Tibial artery (tissue), 4 donors: ENCODE data around the gene CALHM1.

ENCODE experiments used
- DNase-seq, 2 donors: peaks; one replicate each; pipeline ENCODE4 v3.0.0-alpha.2; 2019
- H3K27ac ChIP-seq, 2 donors: fragments of 200-600 bp; sonication (generic) in 1 of 2; 1 replicate in 1 of 2; 2 replicates in 1 of 2; pipeline ENCODE4 v1.5.1; 2018 to 2019; ENCODE audit warnings: mild to moderate bottlenecking in 1 of 2
- H3K27me3 ChIP-seq, 2 donors: fragments of 200-600 bp; sonication (generic) in 1 of 2; one replicate each; pipeline versions ENCODE4 v1.5.1 to v1.6.0; 2016 to 2019
- H3K36me3 ChIP-seq, 3 donors: fragments of 200-600 bp; sonication (generic) in 2 of 3; one replicate each; pipeline ENCODE4 v1.5.1; 2016 to 2019; ENCODE audit warnings: mild to moderate bottlenecking in 2 of 3
- H3K4me1 ChIP-seq, 4 donors: fragments of 200-600 bp; sonication (generic) in 2 of 4; 1 replicate in 3 of 4; 2 replicates in 1 of 4; pipeline ENCODE4 v1.5.1; 2016 to 2019
- H3K4me3 ChIP-seq, 2 donors: fragments of 200-600 bp; sonication (generic) in 1 of 2; 1 replicate in 1 of 2; 2 replicates in 1 of 2; pipeline ENCODE4 v1.5.1; 2018 to 2019; ENCODE audit warnings: mild to moderate bottlenecking in 2 of 2
- H3K9me3 ChIP-seq, 3 donors: fragments of 200-600 bp; sonication (generic) in 1 of 3; one replicate each; pipeline ENCODE4 v1.5.1; 2016 to 2019
- CTCF ChIP-seq, 2 experiments: fragments of 200-600 bp in 1 of 2; fragments of 450-650 bp in 1 of 2; IDR thresholded peaks; one replicate each; pipeline ENCODE4 v1.5.1; 2017 to 2019; ENCODE audit warnings: antibody characterized with exemption in 2 of 2, mild to moderate bottlenecking in 1 of 2, moderate library complexity in 1 of 2
- intact Hi-C: fragments of 100-400 bp; cut with DNase I; formaldehyde crosslinking; loops from one replicate; pipeline ENCODE4 v1.15.0; 2023; ENCODE audit warnings: low total_unique reads

The CALHM1 gene

DNA sequence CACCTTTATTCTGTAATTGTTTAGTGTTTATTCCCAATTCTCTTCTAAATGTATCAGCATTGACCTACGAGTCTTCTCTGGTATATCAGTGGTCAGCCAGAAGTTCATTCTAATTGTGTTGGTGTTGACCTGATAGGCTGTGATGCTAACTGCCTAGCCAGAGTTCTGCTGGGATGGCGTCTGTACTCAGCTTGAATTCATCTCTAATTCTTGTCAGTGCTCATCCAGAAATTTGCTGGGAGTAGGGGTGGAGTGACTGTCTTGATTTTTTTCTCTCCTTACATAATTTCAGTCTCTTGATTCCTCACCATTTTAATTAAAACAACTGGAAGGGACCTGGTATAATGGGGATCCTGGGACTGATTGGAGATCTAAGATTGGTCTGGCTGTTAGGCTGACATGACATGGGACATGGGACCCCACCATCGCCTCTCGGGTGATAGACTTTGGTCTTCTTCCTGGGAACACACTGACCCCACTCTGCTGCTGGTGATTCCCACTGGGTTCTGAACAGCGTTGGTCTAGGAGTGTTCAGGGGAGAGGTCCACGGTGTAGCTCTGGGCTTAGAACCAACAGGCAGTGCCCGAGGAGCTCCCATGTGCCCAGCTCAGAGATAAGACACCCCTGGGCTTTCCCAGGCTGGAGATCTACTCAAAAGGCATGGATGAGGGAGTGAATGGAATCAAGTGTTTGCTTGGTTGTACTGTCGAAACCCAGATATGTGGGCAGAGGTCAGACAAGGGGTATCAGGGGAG is 38.6 kb upstream of the CALHM1 start:
- peaks cover 0 to 67% of the 10 kb centered on the region in 2 donors for H3K27me3 ChIP-seq
- intact Hi-C loops: no loop called here
- H3K36me3 ChIP-seq: no peaks in the 10 kb centered on the region
- TF ChIP-seq CTCF (IDR thresholded peaks at IDR 0.05): no peak
- H3K4me1 ChIP-seq: peaks cover 0 to 17% (median 15%) of the 10 kb centered on the region in 4 donors
- H3K27ac ChIP-seq: no peak overlapping the region
- DNase-seq: no peak
- no peaks in the 10 kb centered on the region for H3K9me3 ChIP-seq
- no peak overlapping the region for H3K4me3 ChIP-seq

DNA sequence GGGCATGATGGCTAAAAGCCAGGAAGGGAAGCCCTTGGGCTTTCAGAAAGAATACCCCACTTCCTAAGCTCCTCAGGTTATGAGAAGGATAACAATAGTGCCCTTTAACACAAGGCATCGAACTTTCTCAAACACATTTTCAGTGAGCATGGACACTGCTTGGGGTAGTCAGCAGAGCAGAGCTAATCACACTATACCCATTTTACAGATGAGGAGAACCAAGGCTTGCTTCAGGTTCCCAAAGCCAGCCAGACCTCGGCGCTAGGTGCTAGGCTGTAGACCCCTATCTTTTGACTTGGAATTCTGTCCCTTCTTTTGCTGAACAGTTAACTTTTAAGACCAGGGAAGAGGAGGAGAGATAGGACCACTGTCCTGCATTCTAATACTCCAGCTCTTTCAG is 36.6 kb upstream of the CALHM1 start:
- Histone ChIP-seq H3K27ac (no peak overlapping the region), H3K9me3 (no peaks in the 10 kb centered on the region), H3K36me3 (no peaks in the 10 kb centered on the region), H3K27me3 (peaks cover 0 to 57% of the 10 kb centered on the region in 2 donors), H3K4me1 (peaks cover 0 to 17% (median 15%) of the 10 kb centered on the region in 4 donors), H3K4me3 (no peak overlapping the region)
- intact Hi-C loops: no loop called here
- no peak for TF ChIP-seq CTCF (IDR thresholded peaks at IDR 0.05)
- no peak for DNase-seq

GRCh38 chr10:103493916-103494877 is 35.5 kb upstream of the CALHM1 start:
- Histone ChIP-seq H3K9me3 (no peaks in the 10 kb centered on the region), H3K4me1 (peaks cover 0 to 17% (median 15%) of the 10 kb centered on the region in 4 donors), H3K27me3 (peaks cover 0 to 57% of the 10 kb centered on the region in 2 donors), H3K4me3 (peak overlapping the region; percentile 40 to 68), H3K27ac (no peak overlapping the region), H3K36me3 (no peaks in the 10 kb centered on the region)
- intact Hi-C loops: no loop called here
- DNase-seq: no peak
- no peak for TF ChIP-seq CTCF (IDR thresholded peaks at IDR 0.05)

DNA sequence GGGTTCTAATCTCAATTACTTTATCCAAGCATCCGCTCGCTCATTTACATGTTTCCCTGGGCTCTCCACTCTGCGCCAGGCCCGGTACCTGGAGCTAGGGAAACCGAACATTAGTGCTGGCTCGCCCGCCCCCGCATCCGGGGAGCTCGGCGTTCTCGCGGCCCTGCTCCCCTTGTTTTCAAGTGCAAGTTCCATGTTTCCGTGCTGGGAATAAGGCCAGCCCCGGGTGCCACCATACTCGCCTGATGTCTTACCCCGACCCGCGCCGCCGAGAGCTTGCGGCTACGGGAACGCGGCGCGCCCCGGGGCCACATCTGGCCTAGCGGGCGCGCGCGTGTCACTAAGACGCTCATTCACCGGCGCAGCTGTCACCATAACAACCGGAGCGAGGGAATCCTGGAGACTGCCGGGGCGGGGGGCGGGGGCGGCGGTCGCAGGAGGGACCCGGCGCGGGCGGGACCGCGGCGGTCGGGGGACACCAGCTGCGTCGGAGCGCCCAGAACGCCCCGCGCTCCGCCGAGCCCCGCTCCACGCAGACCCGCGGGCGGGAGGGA is 34.7 kb upstream of the CALHM1 start, which contains the start of gene NEURL1:
NEURL1 (plus strand) TSS at position 344 of the 554 bp plus-strand sequence. CDS start 683 bp downstream, outside the sequence.
- intact Hi-C loops: no loop called here
- DNase-seq: no peak
- Histone ChIP-seq H3K27me3 (peaks cover 0 to 54% of the 10 kb centered on the region in 2 donors), H3K4me3 (peak within 1 kb of the TSS; percentile 40 to 68), H3K36me3 (no peaks in the 10 kb centered on the region), H3K27ac (no peak within 1 kb of the TSS), H3K4me1 (peaks cover 0 to 17% (median 15%) of the 10 kb centered on the region in 4 donors), H3K9me3 (no peaks in the 10 kb centered on the region)
- no peak for TF ChIP-seq CTCF (IDR thresholded peaks at IDR 0.05)

DNA sequence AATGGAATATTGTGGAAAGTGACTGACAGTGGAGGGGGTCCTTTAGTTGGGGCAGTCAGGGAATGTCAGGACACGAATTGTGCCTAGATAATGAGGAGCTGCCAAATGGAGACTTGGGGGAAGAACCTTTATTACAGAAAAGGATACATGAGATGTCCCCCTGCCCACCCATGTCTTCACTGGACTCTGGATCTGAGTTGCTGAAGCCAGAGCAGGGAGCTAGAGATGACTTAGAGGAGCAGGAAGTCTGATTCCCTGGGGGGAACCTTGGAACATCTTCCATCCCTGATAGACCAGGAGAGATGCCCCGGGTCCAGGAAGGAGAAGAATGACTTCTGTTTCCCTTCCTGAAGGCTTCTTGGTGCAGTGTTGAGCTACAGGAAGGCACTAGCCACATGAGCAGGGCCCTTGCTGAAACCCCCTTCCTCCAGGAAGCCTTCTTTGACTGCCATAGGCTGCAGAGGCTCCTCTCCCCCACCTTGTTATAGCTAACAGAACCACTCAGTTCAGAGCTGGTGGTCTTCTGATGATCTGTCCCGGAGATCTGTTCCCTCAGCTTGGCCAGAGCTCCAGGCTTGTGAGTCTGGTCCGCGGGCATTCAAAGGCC is 34.1 kb upstream of the CALHM1 start:
- no peak for DNase-seq
- Histone ChIP-seq H3K27me3 (peaks cover 0 to 52% of the 10 kb centered on the region in 2 donors), H3K4me1 (peaks cover 0 to 17% (median 15%) of the 10 kb centered on the region in 4 donors), H3K36me3 (no peaks in the 10 kb centered on the region), H3K4me3 (no peak overlapping the region), H3K27ac (no peak overlapping the region), H3K9me3 (no peaks in the 10 kb centered on the region)
- intact Hi-C loops: no loop called here
- no peak for TF ChIP-seq CTCF (IDR thresholded peaks at IDR 0.05)
